ENCODE data around the gene KIF16B. TPM values are rescaled to one million over a fixed set of nuclear protein-coding genes. Genes with fewer than 3 reads are reported as not detected.

KIF16B gene
- total RNA-seq, 6 experiments from 2014 or later: 8.4 to 15.9 (median 11.7) TPM

Other genes with a start within 250 kb of the KIF16B start
- 10 to 100 TPM; 10.2 to 19.3 (median 17.3) TPM for gene SNRPB2, start 156.6 kb upstream of the KIF16B start, total RNA-seq
- not detected for gene OTOR, start 174.9 kb upstream of the KIF16B start, total RNA-seq